SK-N-SH (cell line): ENCODE results near the gene NOVA1. TPM values are rescaled to one million over a fixed set of nuclear protein-coding genes. Genes with fewer than 3 reads are reported as not detected.
A peak's percentile ranks its signal among the peaks of the same experiment; 100 is the strongest.
"Not testable (repeated sequence)": the region's sequence is repeated elsewhere in the genome, so short reads cannot be mapped to it uniquely, and the experiment has no call there.

Experiments
- CTCF ChIA-PET: fragments of 300-600, 350-600 bp; formaldehyde crosslinking; extraction: SDS; loops from one replicate; lab custom pipeline; 2021; lab: Yijun Ruan, JAX
- POLR2A ChIA-PET: fragments of 350-600 bp; sonication (Branson Sonifier 250); formaldehyde crosslinking; extraction: SDS; loops from one replicate; lab custom pipeline; 2020; ENCODE audit warnings: antibody characterized with exemption, inconsistent platforms; lab: Yijun Ruan, JAX
- DNase-seq: peaks from one replicate; pipeline ENCODE4 v3.0.0; 2012
- H2AFZ ChIP-seq: fragments of 200-600 bp; sonication (generic); 2 replicates; pipeline ENCODE4 v1.8.1; 2016; ENCODE audit warnings: antibody characterized with exemption, mild to moderate bottlenecking, low read depth
- H3F3A ChIP-seq: fragments of 200-600 bp; sonication (generic); replicated peaks from 2 replicates; pipeline ENCODE3; 2016; ENCODE audit warnings: antibody characterized with exemption, mild to moderate bottlenecking; ENCODE audit not compliant: insufficient read depth
- H3K27ac ChIP-seq, 2 experiments: fragments of 200-500 bp in 1 of 2; fragments of 200-600 bp in 1 of 2; sonication (Bioruptor generic) in 1 of 2; sonication (generic), shearing (Covaris generic) in 1 of 2; 2 replicates each; pipeline versions ENCODE4 v1.5.1 to v1.6.1; 2014 to 2016; ENCODE audit warnings: low read depth in 2 of 2, inconsistent platforms in 1 of 2, low read length in 1 of 2, mild to moderate bottlenecking in 1 of 2, mixed read lengths in 1 of 2
- H3K27me3 ChIP-seq: fragments of 200-600 bp; sonication (generic), shearing (Covaris generic); 2 replicates; pipeline ENCODE4 v1.6.1; 2016; ENCODE audit warnings: mixed run types; ENCODE audit not compliant: insufficient read depth
- H3K36me3 ChIP-seq, 2 experiments: fragments of 200-500 bp in 1 of 2; fragments of 200-600 bp in 1 of 2; sonication (Bioruptor generic) in 1 of 2; sonication (generic) in 1 of 2; replicated peaks in 1 of 2; 2 replicates each; pipeline versions ENCODE3 to v1.5.1; 2014 to 2016; ENCODE audit warnings: low read length in 1 of 2, mild to moderate bottlenecking in 1 of 2; ENCODE audit not compliant: insufficient read depth in 2 of 2, control insufficient read depth in 1 of 2
- H3K4me1 ChIP-seq, 2 experiments: fragments of 200-500 bp in 1 of 2; fragments of 200-600 bp in 1 of 2; sonication (Bioruptor generic) in 1 of 2; sonication (generic), shearing (Covaris generic) in 1 of 2; 2 replicates each; pipeline versions ENCODE4 v1.5.1 to v1.6.1; 2014 to 2016; ENCODE audit warnings: low read depth in 1 of 2, low read length in 1 of 2, mixed run types in 1 of 2; ENCODE audit not compliant: insufficient read depth in 2 of 2, control insufficient read depth in 1 of 2
- H3K4me2 ChIP-seq: fragments of 200-600 bp; sonication (generic), shearing (Covaris generic); 2 replicates; pipeline ENCODE4 v1.6.1; 2017; ENCODE audit warnings: mixed run types
- H3K4me3 ChIP-seq, 2 experiments: fragments of 200-500 bp in 1 of 2; fragments of 200-600 bp in 1 of 2; sonication (Bioruptor generic) in 1 of 2; sonication (generic), shearing (Covaris generic) in 1 of 2; 2 replicates each; pipeline versions ENCODE4 v1.5.1 to v1.8.1; 2014 to 2016; ENCODE audit warnings: low read depth in 2 of 2, inconsistent platforms in 1 of 2, low read length in 1 of 2, mild to moderate bottlenecking in 1 of 2, mixed read lengths in 1 of 2, moderate library complexity in 1 of 2
- H3K79me2 ChIP-seq: fragments of 200-600 bp; sonication (generic); 2 replicates; pipeline ENCODE4 v1.8.1; 2017; ENCODE audit warnings: mild to moderate bottlenecking; ENCODE audit not compliant: insufficient read depth
- H3K9ac ChIP-seq: fragments of 200-600 bp; sonication (generic); 2 replicates; pipeline ENCODE4 v1.6.1; 2017; ENCODE audit warnings: mixed run types
- H3K9me2 ChIP-seq: fragments of 200-600 bp; sonication (generic); 2 replicates; pipeline ENCODE4 v1.6.1; 2017; ENCODE audit warnings: mixed run types
- H3K9me3 ChIP-seq: fragments of 200-600 bp; sonication (generic); 2 replicates; pipeline ENCODE4 v1.6.1; 2017; ENCODE audit warnings: mixed run types, mild to moderate bottlenecking, moderate library complexity
- H4K20me1 ChIP-seq: fragments of 200-600 bp; sonication (generic); 2 replicates; pipeline ENCODE4 v1.6.1; 2017; ENCODE audit warnings: mild to moderate bottlenecking, mixed run types; ENCODE audit not compliant: insufficient read depth
- MXI1 ChIP-seq: IDR thresholded peaks from 2 replicates; pipeline ENCODE4 v1.6.1; 2012; ENCODE audit warnings: mild to moderate bottlenecking, low read depth, low read length, improper control_type of control experiment
- NRF1 ChIP-seq: IDR thresholded peaks from 2 replicates; pipeline ENCODE4 v1.6.1; 2012; ENCODE audit warnings: low read depth, mild to moderate bottlenecking, low read length
- RAD21 ChIP-seq: IDR thresholded peaks from 2 replicates; pipeline ENCODE4 v1.6.1; 2012; ENCODE audit warnings: mild to moderate bottlenecking, low read length
- RCOR1 ChIP-seq: fragments of 150-350 bp; IDR thresholded peaks from 2 replicates; pipeline ENCODE4 v1.6.1; 2017; ENCODE audit warnings: antibody characterized with exemption, low read length
- SMC3 ChIP-seq: IDR thresholded peaks from 2 replicates; pipeline ENCODE4 v1.6.1; 2012; ENCODE audit warnings: low read depth, low read length, improper control_type of control experiment
- WGBS: methylation state at CpG from one replicate; pipeline ENCODE4 v1.1.6; 2017; ENCODE audit warnings: low lambda C conversion rate; 5-methylcytosine and 5-hydroxymethylcytosine counted together
- polyA plus RNA-seq, 3 experiments: library from polyadenylated mRNA; depleted of rRNA; stranded (reverse); fragments of >200 nt; gene quantifications; 2 replicates each; pipeline ENCODE4 v1.2.3, GENCODE V29; 2012
- TF ChIP-seq, protein P1 (sequence below): fragments of 200-600 bp; sonication (generic); IDR thresholded peaks from 2 replicates; pipeline ENCODE4 v1.6.1; 2017; ENCODE audit warnings: antibody characterized with exemption, mild to moderate bottlenecking, moderate library complexity

The NOVA1 gene, protein sequence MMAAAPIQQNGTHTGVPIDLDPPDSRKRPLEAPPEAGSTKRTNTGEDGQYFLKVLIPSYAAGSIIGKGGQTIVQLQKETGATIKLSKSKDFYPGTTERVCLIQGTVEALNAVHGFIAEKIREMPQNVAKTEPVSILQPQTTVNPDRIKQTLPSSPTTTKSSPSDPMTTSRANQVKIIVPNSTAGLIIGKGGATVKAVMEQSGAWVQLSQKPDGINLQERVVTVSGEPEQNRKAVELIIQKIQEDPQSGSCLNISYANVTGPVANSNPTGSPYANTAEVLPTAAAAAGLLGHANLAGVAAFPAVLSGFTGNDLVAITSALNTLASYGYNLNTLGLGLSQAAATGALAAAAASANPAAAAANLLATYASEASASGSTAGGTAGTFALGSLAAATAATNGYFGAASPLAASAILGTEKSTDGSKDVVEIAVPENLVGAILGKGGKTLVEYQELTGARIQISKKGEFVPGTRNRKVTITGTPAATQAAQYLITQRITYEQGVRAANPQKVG
- 0.32 and 0.44 TPM in 2 replicates for polyA plus RNA-seq (2012; rRNA removed)
- polyA plus RNA-seq (2012; cell fraction: cytosol; rRNA removed) = 0.68 and 0.76 TPM in 2 replicates
- polyA plus RNA-seq (2012; cell fraction: nucleus; rRNA removed) = 0.70 and 0.93 TPM in 2 replicates

DNA sequence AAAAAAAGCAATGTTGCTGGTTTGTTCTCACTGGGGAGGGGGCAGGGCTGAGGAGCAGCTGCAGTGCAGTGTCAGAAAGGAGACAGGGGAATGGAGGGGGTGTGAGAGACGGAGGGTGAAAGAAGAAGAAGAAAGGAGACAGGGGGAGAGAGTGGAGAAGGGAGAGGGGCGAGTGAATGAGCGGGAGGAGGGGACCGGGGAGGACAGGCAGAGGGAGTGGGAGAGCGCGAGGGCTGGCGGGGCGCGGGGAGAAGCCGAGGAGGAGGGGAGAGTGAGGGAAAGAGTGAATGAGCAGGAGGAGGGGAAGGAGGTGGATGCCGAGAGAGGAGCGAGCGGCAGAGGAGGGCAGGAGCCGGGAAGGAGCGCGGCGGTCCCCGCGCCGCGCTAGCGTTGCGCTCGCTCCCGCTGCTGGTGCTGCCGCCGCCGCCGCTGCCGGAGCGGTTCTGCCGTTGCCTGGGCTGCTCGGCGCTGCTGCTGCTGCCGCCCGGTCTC is at the start of gene NOVA1:
Gene NOVA1 (minus strand): TSS at position 445 of the 492 bp plus-strand sequence. CDS start 597 bp downstream, outside the sequence.
- CTCF ChIA-PET = no interaction called here

GRCh38 chr14:26645057-26645456 is 47.2 kb upstream of the NOVA1 start:
- WGBS = 30% methylated on average over 2 of the region's 5 CpGs
- H3K9ac ChIP-seq, H3K4me2 ChIP-seq, H3K36me3 ChIP-seq, H3K27me3 ChIP-seq, H3F3A ChIP-seq, H3K27ac ChIP-seq, H2AFZ ChIP-seq, POLR2A ChIA-PET, H3K4me3 ChIP-seq, H3K9me3 ChIP-seq, H4K20me1 ChIP-seq, H3K9me2 ChIP-seq, H3K4me1 ChIP-seq, H3K79me2 ChIP-seq: not testable (repeated sequence)
- TF ChIP-seq SMC3 (peak; percentile 38; the same call in 1 of the 2 replicates), RAD21 (peak; percentile 67)
- TF ChIP-seq, protein P1, sequence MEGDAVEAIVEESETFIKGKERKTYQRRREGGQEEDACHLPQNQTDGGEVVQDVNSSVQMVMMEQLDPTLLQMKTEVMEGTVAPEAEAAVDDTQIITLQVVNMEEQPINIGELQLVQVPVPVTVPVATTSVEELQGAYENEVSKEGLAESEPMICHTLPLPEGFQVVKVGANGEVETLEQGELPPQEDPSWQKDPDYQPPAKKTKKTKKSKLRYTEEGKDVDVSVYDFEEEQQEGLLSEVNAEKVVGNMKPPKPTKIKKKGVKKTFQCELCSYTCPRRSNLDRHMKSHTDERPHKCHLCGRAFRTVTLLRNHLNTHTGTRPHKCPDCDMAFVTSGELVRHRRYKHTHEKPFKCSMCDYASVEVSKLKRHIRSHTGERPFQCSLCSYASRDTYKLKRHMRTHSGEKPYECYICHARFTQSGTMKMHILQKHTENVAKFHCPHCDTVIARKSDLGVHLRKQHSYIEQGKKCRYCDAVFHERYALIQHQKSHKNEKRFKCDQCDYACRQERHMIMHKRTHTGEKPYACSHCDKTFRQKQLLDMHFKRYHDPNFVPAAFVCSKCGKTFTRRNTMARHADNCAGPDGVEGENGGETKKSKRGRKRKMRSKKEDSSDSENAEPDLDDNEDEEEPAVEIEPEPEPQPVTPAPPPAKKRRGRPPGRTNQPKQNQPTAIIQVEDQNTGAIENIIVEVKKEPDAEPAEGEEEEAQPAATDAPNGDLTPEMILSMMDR = peak; percentile 23
- peak; percentile 2 for DNase-seq
- CTCF ChIA-PET = interaction anchor here (0.6 to 2.3 kb wide), 16 partner anchors 9 to 482 kb away, joined by 3 to 18 read pairs (median 5); no protein-coding TSS in a partner anchor

More for the DNA sequence above, at the start of gene NOVA1:
- DNase-seq = peak; percentile 59
- Histone ChIP-seq H3K36me3 (no peaks in the 10 kb centered on the region), H3K9me3 (no peaks in the 10 kb centered on the region), H3K27me3 (peaks cover 15% of the 10 kb centered on the region; the same call in 1 of the 2 replicates), H2AFZ (peak within 1 kb of the TSS; percentile 96), H3K27ac (peak within 1 kb of the TSS in 1 of 2 experiments; percentile 86; a peak in 2 of 4 replicates), H3K4me3 (peak within 1 kb of the TSS; percentile 68 to 72), H4K20me1 (no peaks in the 10 kb centered on the region), H3K4me2 (peak within 1 kb of the TSS; percentile 93), H3K79me2 (no peaks in the 10 kb centered on the region), H3K9ac (peak within 1 kb of the TSS; percentile 23; the same call in 1 of the 2 replicates)
- 0% methylated on average over 34 of the region's 36 CpGs for WGBS
- POLR2A ChIA-PET = no interaction called here
- no peak for TF ChIP-seq RCOR1
- peak; percentile 17; the same call in 1 of the 2 replicates for TF ChIP-seq MXI1
- no peak for TF ChIP-seq RAD21
- no peak for TF ChIP-seq NRF1
- TF ChIP-seq, all 33 proteins: peak for 1
- H3F3A ChIP-seq = no peaks in the 10 kb centered on the region
- no peaks in the 10 kb centered on the region; a peak in 2 of 4 replicates for H3K4me1 ChIP-seq
- no peaks in the 10 kb centered on the region for H3K9me2 ChIP-seq
